Inferior parietal cortex (tissue), 1 donor: ENCODE measurements around the gene PET100.

Experiments
- DNase-seq: peaks from one replicate; pipeline ENCODE4 v3.0.0-alpha.2; 2016; ENCODE audit errors: extremely low spot score

PET100 gene

DNA sequence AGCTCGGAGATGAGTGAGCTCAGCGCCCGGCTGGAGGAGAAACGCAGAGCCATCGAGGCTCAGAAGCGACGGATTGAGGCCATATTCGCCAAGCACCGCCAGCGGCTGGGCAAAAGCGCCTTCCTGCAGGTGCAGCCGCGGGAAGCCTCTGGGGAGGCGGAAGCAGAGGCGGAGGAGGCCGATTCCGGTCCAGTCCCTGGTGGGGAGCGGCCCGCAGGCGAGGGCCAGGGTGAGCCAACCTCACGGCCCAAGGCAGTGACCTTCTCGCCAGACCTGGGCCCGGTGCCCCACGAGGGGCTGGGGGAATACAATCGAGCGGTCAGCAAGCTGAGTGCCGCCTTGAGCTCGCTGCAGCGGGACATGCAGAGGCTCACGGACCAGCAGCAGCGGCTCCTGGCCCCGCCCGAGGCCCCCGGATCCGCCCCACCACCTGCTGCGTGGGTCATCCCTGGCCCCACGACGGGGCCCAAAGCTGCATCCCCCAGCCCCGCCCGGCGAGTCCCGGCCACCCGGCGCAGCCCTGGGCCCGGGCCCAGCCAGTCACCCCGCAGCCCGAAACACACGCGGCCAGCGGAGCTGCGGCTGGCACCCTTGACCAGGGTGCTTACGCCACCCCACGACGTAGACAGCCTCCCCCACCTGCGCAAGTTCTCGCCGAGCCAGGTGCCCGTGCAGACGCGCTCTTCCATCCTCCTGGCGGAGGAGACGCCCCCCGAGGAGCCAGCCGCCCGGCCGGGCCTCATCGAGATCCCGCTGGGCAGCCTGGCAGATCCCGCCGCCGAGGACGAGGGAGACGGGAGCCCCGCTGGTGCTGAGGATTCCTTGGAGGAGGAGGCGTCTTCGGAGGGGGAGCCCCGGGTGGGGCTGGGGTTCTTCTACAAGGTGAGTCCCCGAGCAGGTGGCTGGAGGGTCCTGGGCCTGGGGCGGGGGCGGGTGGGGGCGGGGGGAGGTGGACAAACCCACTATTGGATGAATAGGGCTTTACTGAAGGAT lies 17.0 kb upstream of the PET100 start:
- DNase-seq = no peak

GRCh38 chr19:7614859-7615741 lies 14.5 kb upstream of the PET100 start:
- no peak for DNase-seq

GRCh38 chr19:7617172-7617571 lies 12.4 kb upstream of the PET100 start:
- DNase-seq = no peak

DNA sequence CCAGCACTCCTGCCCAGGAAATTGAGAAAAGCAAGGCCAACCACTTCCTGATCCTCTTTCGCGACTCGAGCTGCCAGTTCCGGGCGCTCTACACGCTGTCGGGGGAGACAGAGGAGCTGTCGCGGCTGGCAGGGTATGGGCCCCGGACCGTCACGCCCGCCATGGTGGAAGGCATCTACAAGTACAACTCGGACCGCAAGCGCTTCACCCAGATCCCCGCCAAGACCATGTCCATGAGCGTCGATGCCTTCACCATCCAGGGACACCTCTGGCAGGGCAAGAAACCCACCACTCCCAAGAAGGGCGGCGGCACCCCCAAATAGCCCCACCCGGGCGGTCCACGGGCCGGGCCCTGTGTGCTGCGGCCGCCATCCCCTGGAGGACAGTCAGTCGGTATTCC lies 11.9 kb upstream of the PET100 start:
- no peak for DNase-seq

DNA sequence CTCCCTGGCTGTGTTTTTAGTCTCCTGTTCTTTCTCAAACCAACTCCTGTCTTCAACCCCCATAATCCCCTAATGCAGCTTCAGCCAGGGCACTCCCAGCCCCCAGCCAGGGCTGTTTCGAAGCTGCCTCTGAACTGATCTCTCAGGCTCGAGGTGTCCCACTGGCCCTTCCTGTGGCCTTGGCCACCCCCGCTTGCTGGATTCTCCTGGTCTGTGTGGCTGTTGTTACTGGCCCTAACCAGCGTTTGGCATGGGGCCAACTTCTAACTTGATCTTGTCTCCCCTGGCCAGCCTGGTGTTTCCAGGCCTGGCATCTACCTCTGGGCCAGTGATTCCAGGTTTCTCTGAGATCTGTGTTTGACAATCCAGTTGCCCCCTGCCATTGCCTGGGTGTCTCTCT lies 11.2 kb upstream of the PET100 start:
- DNase-seq = no peak

DNA sequence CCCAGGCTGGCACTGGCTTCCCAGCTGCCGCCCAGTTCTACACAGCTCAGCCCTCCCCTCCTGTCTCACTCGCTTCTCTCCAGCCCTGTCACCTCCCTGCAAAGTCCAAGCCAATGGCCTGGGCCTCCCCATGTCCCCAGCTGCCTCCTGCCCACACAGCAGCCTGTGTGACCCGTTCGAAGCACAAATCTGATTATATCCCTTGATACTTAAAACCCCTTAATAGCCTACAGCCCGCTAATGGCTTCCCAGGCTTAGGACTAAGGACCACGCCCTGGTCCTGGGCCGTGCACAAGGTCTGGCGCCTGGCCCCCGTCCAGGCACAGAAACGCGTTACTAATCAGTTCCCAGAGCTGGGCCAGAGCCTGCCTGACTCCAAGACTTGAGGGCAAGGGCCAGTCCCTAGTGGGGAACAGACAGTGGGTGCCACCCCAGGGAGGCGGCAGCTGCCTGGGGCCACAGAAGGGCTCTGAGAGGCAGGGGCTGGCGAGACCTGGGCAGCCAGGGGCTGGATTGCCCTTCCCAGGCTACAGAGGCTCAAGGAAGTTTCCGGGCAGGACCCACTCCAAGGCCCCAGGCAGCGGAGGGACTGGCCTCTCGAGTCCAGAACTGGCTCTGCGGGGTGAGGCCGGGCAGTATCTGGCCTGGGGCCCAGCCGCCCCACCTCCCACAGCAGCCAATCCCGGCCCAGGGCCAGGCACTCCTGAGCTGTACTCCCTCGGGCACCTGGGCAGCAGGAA lies 10.7 kb upstream of the PET100 start:
- DNase-seq = no peak

DNA sequence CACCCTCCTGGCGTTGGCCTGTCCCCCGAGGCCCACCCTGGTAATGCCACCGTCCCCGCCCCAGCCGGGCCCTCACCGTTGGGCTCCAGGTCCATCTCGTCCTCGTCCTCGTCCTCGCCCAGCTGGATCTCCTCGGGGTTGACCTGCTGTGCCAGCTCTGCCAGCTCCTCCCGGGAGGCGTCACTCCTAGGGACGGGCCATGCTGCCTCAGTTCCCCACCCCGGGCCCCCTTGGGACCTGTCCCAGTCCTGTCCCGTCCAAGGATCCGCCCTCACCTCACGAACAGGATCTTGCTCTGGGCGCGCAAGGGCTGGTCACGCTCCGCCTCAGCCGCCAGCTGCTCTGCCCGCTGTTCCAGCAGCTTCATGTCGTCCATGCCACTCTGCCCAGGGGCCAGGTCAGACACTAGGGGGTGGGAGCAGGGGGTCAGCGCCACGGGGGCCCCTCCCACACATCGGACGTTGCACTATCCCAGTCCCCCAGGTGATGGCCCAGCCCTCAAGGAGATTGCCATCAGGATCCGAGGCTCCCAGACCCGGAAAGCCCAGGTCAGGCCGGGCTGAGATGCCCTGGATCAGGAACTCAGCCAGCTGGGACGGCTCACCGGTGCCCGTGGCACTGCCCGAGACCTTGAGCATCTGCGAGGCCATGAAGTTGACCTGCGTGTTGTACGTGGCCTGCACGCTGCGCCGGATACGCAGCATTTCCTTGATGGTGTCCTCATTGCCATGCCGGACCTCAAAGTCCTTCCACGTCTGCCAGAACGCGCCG lies 9.7 kb upstream of the PET100 start:
- DNase-seq = no peak

GRCh38 chr19:7620442-7621412 lies 8.9 kb upstream of the PET100 start:
- no peak for DNase-seq

GRCh38 chr19:7622933-7623685 lies 6.5 kb upstream of the PET100 start:
- no peak for DNase-seq

DNA sequence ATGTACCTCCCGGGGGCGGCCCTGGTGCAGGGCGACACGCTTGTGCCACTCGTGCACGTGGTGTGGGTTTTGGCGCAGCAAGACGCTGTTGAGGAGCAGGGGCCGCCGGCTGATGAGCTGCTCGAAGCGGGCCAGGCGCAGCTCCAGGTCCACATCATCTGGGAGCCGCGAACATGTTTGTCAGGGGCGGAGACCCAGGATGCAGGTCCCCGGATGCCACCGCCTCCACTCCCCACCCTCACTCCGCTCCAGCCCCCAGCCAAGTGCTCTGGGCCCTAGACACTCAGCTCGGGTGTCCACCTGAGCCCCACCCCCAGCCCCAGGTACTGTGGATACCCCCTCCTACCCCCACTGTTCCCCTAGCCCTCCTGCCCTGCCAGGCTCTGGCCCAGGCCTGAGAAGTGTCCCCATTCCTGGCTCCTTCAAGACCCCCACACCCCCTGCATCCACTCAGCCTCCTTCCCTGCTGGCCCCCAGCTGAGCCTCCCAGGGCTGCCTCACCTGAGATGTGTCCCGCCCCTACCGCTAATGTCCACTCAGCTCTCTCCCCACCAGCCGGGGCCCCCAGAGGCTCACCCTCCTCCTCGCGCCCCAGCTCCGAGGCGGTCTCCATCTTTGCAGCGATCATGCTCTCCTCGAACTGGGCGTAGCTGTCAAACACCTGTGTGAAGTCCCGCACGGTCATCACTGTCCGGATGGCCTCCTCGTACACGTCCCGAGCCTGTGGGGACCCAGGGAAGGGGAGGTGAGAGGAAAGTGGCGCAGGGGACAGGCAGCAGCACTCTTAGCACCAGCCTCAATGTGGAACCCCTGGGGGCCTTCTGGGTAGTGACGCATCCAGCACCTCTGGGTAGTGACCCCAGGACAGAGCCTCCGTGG lies 5.6 kb upstream of the PET100 start:
- no peak for DNase-seq

- no peak for DNase-seq
These were observed 4.8 kb upstream of the PET100 start for GRCh38 chr19:7624810-7625209.

DNA sequence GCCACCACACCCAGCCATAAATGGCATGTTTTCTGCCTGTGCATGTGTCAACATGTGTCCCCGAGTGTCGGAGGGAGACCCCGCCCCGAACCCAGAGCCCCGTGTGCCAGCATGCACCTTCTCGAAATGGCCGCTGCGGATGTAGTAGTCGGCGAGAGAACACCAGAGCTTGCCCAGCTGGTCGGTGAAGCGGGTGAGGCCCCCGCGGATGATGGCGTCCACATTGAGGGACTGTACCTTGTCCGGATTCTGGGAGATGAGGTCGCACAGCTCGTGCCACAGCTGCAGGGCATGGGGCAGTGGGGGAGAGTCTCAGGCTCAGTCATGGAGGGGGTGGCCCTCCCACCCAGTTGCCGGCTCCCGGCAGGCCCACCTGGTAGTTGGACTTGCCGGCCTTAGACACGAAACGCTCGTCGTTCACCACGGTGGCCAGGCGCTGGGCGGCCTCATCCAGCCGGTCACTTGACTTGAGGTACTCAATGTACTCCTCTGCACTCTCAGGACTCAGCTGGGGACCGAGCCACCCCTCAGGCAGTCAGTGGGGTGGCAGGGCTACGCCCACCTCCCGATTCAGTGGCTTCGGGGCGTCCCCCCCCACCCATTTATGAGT lies 3.7 kb upstream of the PET100 start:
- no peak for DNase-seq

DNA sequence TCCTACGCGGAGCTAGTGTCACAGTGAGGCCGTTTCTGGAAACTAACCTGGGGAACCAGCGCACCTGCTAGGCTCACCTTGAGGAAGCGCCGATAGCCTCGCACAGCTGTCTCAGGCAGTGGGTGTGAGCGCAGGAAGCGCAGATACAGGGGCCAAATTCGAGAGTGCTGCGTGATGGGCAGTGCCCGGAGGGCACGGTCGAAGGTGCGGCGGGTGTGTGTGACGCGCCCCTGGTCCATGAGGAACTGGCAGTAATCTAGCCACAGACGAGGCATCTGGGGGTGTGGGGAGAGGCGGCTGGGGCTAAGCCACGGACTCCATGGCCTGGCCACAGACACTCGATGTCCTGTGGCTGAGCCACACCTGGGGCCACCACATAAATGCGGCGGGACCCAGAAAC lies 2.4 kb upstream of the PET100 start:
- no peak for DNase-seq

DNA sequence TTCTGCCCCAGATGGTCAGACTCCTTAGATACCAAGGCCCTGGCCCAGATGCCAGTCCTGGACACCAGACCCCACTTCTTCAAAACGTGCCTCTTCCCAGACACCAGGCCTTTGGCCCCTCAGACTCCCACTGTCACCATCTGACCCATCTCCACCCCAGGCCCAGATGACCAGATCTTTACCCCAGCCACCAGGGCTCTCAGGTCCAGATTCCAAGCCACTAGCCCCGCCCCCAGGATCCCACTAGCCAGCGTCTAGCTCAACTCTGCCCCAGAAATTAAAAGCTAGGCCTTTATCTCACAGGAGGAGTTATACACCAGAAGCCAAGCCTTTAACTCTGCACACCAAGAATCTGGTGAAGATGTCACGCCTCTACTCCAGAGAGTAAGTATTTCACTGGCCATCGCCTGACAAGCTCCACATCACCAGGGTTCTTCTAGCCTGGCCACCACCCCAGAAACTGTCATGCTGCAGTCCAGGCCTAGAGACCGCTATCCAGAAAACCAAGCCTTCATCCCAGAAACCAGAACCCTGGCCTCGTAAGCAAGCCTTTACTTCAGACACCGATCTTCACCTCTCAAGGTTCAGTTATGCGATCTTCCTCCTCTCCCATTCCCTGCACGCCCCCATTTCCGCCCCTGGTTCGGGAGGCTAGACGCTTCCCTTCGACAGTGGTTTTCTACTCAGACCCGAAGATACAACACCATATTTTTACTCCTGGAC lies 843 bp upstream of the PET100 start:
- no peak for DNase-seq

GRCh38 chr19:7631577-7631976 lies 2.0 kb downstream of the PET100 start:
- DNase-seq = no peak

DNA sequence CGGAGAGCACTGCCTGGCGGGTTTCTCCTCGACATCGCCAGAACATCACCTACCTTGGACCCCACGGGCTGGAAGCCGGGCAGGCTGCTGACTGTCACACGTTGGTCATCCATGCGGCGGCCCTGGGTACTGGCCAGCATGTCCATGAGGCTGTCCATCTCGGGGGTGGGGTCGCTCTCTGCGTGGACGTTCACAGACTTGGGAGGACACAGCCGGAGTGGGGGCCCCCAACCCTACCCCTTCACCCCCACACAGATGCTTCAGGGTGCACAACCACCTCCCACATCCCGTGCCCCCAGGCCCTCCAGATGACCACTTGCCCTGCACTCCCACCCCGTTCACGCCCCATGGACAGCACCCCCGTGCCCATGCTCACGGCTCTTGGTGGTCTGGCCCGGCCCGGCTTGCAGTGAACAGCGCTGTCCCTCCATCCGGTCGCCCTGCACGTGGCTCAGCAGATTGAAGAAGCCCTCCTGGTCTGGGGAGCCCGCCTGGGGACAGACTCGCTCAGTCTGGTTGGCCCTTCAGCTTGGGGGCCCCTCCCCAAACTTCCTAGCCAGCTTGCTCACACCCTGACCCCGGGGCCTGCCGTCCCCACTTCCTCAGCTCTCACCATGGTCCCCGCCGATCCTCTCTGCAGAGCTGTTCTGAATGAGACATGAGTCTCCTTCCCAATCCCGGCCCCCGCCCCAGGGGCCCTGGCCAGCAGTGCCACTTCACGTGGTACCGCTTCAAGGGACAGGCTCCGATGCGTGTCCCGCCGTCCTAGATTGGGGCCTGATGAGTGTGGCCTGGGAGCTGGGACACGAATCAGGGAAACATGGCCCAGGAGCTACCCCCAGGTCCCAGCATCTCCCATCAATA lies 3.0 kb downstream of the PET100 start:
- DNase-seq = no peak
